SK-N-SH treated with all-trans-retinoic acid at 6 μM for 48 hours (cell line): ENCODE data around the gene HTR1B.

Source experiments
- BACH2 ChIP-seq: fragments of 250-450 bp; sonication (Bioruptor Pico); IDR thresholded peaks from 2 replicates; pipeline ENCODE4 v1.9.0; 2021; ENCODE audit warnings: mild to moderate bottlenecking, borderline replicate concordance
- CREB5 ChIP-seq: fragments of 250-450 bp; sonication (Bioruptor Pico); IDR thresholded peaks from 2 replicates; pipeline ENCODE4 v1.5.1; 2020; ENCODE audit warnings: low read depth, mild to moderate bottlenecking, moderate library complexity
- CSDC2 ChIP-seq: fragments of 250-450 bp; sonication (Bioruptor Pico); IDR thresholded peaks from 2 replicates; pipeline ENCODE4 v1.5.0; 2020; ENCODE audit warnings: mild to moderate bottlenecking, moderate library complexity
- OSR1 ChIP-seq: fragments of 250-450 bp; sonication (Bioruptor Pico); IDR thresholded peaks from 2 replicates; pipeline ENCODE4 v1.8.0; 2022; ENCODE audit warnings: moderate library complexity, mild to moderate bottlenecking, inconsistent platforms
- RARB ChIP-seq: fragments of 250-450 bp; sonication (Bioruptor Pico); IDR thresholded peaks from 2 replicates; pipeline ENCODE4 v1.8.0; 2021; ENCODE audit warnings: mild to moderate bottlenecking, moderate library complexity
- SNAI2 ChIP-seq: fragments of 250-450 bp; sonication (Bioruptor Pico); IDR thresholded peaks from 2 replicates; pipeline ENCODE4 v1.5.0; 2020; ENCODE audit warnings: mild to moderate bottlenecking, moderate library complexity
- ZC3H10 ChIP-seq: fragments of 250-450 bp; sonication (Bioruptor Pico); IDR thresholded peaks from 2 replicates; pipeline ENCODE4 v1.5.1; 2021; ENCODE audit warnings: mild to moderate bottlenecking, moderate library complexity
- ZNF70 ChIP-seq: fragments of 450-650 bp; formaldehyde crosslinking; IDR thresholded peaks from 2 replicates; pipeline ENCODE4 v1.5.0; 2020; ENCODE audit warnings: mild to moderate bottlenecking, moderate library complexity

- TF ChIP-seq CREB5 (CRISPR knock-in tag), result no peak
- no peak for TF ChIP-seq OSR1 (CRISPR knock-in tag)
- no peak for TF ChIP-seq RARB (CRISPR knock-in tag)
- TF ChIP-seq SNAI2, result no peak
- no peak for TF ChIP-seq CSDC2 (CRISPR knock-in tag)
- no peak for TF ChIP-seq ZC3H10 (CRISPR knock-in tag)
- TF ChIP-seq BACH2, result no peak
- no peak for TF ChIP-seq ZNF70 (CRISPR knock-in tag)
These were observed 5.5 kb downstream of the HTR1B start for GRCh38 chr6:77457720-77458349.
